ENCODE measurements around the gene CDH7.

CDH7 gene

GRCh38 chr18:65786474-65786873, 35.7 kb downstream of the CDH7 start:
- H3K4me1 ChIP-seq (ENCODE audit: control insufficient read depth, insufficient read depth, low read length) = no peaks in the 10 kb centered on the region
- no peaks in the 10 kb centered on the region for H3K27me3 ChIP-seq (ENCODE audit: control insufficient read depth, insufficient read depth, low read length)
- H3K36me3 ChIP-seq (ENCODE audit: control insufficient read depth, insufficient read depth, low read length) = no peaks in the 10 kb centered on the region
- H3K4me3 ChIP-seq (ENCODE audit: low read depth, low read length) = no peak overlapping the region
- H3K9ac ChIP-seq (ENCODE audit: low read depth, low read length) = no peak overlapping the region
- H3K9me3 ChIP-seq (ENCODE audit: control insufficient read depth, insufficient read depth, low read length) = no peaks in the 10 kb centered on the region

GRCh38 chr18:65788373-65788772, 37.6 kb downstream of the CDH7 start:
- Histone ChIP-seq H3K36me3 (ENCODE audit: control insufficient read depth, insufficient read depth, low read length) (no peaks in the 10 kb centered on the region), H3K4me1 (ENCODE audit: control insufficient read depth, insufficient read depth, low read length) (no peaks in the 10 kb centered on the region), H3K9me3 (ENCODE audit: control insufficient read depth, insufficient read depth, low read length) (no peaks in the 10 kb centered on the region), H3K9ac (ENCODE audit: low read depth, low read length) (no peak overlapping the region), H3K27me3 (ENCODE audit: control insufficient read depth, insufficient read depth, low read length) (no peaks in the 10 kb centered on the region), H3K4me3 (ENCODE audit: low read depth, low read length) (no peak overlapping the region)

GRCh38 chr18:65790604-65791003, 39.8 kb downstream of the CDH7 start:
- H3K4me1 ChIP-seq (ENCODE audit: control insufficient read depth, insufficient read depth, low read length) = no peaks in the 10 kb centered on the region
- H3K9me3 ChIP-seq (ENCODE audit: control insufficient read depth, insufficient read depth, low read length) = no peaks in the 10 kb centered on the region
- no peak overlapping the region for H3K9ac ChIP-seq (ENCODE audit: low read depth, low read length)
- H3K27me3 ChIP-seq (ENCODE audit: control insufficient read depth, insufficient read depth, low read length) = no peaks in the 10 kb centered on the region
- H3K4me3 ChIP-seq (ENCODE audit: low read depth, low read length) = no peak overlapping the region
- H3K36me3 ChIP-seq (ENCODE audit: control insufficient read depth, insufficient read depth, low read length) = no peaks in the 10 kb centered on the region

DNA sequence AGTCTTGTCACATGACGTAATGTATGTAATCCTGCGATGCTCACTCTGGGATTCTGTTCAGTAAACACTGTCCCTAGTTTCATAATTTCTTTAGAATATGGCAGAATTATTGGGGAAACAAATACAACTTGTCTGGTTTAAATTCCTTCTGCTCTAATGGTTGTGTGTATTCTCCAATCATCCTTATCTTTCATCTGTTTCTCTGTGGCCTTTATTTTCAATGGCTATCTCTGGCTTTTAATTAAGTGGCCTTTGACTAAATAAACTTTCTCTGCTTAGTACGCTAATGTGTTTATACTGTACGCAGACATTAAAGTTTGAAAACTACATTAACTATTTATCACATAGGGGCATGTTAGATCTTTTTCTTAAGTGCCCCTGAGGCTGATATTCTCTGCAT, 40.9 kb downstream of the CDH7 start:
- no peaks in the 10 kb centered on the region for H3K27me3 ChIP-seq (ENCODE audit: control insufficient read depth, insufficient read depth, low read length)
- H3K4me3 ChIP-seq (ENCODE audit: low read depth, low read length) = no peak overlapping the region
- no peak overlapping the region for H3K9ac ChIP-seq (ENCODE audit: low read depth, low read length)
- H3K9me3 ChIP-seq (ENCODE audit: control insufficient read depth, insufficient read depth, low read length) = no peaks in the 10 kb centered on the region
- H3K4me1 ChIP-seq (ENCODE audit: control insufficient read depth, insufficient read depth, low read length) = no peaks in the 10 kb centered on the region
- H3K36me3 ChIP-seq (ENCODE audit: control insufficient read depth, insufficient read depth, low read length) = no peaks in the 10 kb centered on the region

DNA sequence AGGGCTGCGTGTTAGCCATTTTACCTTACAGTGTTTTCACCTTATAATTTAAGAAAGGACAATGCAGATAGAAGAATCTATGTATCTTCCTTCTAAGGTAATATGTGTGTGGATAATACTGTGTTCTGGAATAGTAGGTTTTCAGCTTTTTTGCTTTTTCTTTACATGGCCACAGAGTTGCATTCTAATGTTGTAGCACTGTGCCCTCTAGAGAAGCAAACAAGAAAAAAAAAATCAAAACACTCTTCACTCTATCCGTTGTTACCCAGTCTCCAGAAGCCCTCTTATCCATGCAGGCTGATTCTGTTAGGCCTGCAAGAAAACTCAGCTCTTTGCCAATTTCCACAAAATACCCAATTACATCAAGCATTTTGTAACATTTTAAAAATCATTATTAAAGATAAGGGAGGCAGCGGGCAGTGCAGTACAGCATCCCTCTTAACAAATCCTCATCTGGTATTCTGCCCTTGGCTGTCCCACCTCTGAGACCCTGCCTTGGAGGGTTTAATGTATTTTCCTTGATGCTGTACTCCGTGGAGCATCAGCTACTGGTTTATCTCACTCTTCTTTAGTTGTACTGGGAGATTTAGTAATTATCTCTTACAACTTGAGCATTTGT, 41.8 kb downstream of the CDH7 start:
- Histone ChIP-seq H3K4me1 (ENCODE audit: control insufficient read depth, insufficient read depth, low read length) (no peaks in the 10 kb centered on the region), H3K4me3 (ENCODE audit: low read depth, low read length) (no peak overlapping the region), H3K9ac (ENCODE audit: low read depth, low read length) (no peak overlapping the region), H3K27me3 (ENCODE audit: control insufficient read depth, insufficient read depth, low read length) (no peaks in the 10 kb centered on the region), H3K36me3 (ENCODE audit: control insufficient read depth, insufficient read depth, low read length) (no peaks in the 10 kb centered on the region), H3K9me3 (ENCODE audit: control insufficient read depth, insufficient read depth, low read length) (no peaks in the 10 kb centered on the region)

DNA sequence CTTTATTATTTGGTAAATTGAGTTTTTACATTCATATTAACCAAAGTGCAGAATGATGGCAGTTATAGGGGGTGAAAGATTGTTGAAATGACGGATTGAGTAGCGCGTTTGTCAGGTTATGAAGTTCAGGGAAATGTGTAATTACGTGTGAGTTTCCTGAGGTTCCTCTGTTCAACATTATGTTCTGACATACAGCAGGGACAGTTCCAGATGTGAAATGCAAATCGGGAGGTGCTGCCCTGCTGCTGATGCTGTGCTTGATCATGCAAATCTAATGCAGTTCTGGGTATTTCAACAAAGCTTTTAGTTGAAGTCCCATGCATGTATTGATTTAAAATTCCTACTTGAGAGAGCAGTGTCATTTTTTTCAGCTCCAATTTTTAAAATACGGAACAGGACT, 57.9 kb downstream of the CDH7 start:
- Histone ChIP-seq H3K9ac (ENCODE audit: low read depth, low read length) (no peak overlapping the region), H3K4me3 (ENCODE audit: low read depth, low read length) (no peak overlapping the region), H3K36me3 (ENCODE audit: control insufficient read depth, insufficient read depth, low read length) (no peaks in the 10 kb centered on the region), H3K4me1 (ENCODE audit: control insufficient read depth, insufficient read depth, low read length) (no peaks in the 10 kb centered on the region), H3K9me3 (ENCODE audit: control insufficient read depth, insufficient read depth, low read length) (no peaks in the 10 kb centered on the region), H3K27me3 (ENCODE audit: control insufficient read depth, insufficient read depth, low read length) (no peaks in the 10 kb centered on the region)

GRCh38 chr18:65811307-65811706, 60.5 kb downstream of the CDH7 start:
- Histone ChIP-seq H3K9ac (ENCODE audit: low read depth, low read length) (no peak overlapping the region), H3K27me3 (ENCODE audit: control insufficient read depth, insufficient read depth, low read length) (no peaks in the 10 kb centered on the region)

DNA sequence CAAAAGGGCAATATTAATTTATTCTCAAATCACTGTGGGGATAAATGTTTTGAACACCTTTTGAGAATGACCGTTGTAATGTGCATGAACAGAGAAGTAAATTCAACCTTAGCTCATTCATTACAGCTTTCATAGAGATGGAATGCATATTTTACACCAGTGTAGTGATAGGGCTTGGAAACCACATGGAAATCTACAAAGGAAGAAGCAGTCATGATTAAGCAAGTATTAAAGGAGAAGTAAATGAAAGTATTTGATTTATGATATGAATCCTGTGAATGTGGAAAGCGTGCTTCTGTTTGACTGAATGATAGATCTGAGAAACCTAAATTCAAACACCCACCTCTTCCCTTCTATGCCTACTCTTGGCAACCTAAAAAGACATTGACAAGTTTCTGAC, 64.7 kb downstream of the CDH7 start:
- no peak overlapping the region for H3K9ac ChIP-seq (ENCODE audit: low read depth, low read length)

More at GRCh38 chr18:65811307-65811706, 60.5 kb downstream of the CDH7 start:
- no peaks in the 10 kb centered on the region for H3K9me3 ChIP-seq (ENCODE audit: control insufficient read depth, insufficient read depth, low read length)
- no peaks in the 10 kb centered on the region for H3K36me3 ChIP-seq (ENCODE audit: control insufficient read depth, insufficient read depth, low read length)
- H3K4me1 ChIP-seq (ENCODE audit: control insufficient read depth, insufficient read depth, low read length) = no peaks in the 10 kb centered on the region
- H3K4me3 ChIP-seq (ENCODE audit: low read depth, low read length) = no peak overlapping the region

DNA sequence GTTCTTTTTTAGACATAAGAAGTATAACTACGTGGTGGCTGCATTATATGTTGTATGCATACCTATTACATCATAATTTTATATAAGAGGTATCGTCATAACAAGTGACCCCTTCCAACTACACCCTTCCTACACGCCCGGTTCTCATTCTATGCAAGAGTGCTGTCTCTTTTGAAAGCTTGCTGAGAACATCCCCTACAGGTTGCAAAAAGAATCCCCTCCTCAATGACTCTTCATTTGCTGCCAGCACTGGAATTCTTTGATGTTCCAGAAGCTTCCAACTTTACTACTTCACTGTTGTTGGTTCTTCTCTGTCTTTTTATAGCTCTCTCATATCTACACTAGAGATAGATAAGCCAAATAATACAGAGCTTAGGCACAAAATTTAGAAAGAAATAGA, 66.4 kb downstream of the CDH7 start:
- Histone ChIP-seq H3K36me3 (ENCODE audit: control insufficient read depth, insufficient read depth, low read length) (no peaks in the 10 kb centered on the region), H3K9ac (ENCODE audit: low read depth, low read length) (no peak overlapping the region), H3K4me1 (ENCODE audit: control insufficient read depth, insufficient read depth, low read length) (no peaks in the 10 kb centered on the region), H3K4me3 (ENCODE audit: low read depth, low read length) (no peak overlapping the region), H3K27me3 (ENCODE audit: control insufficient read depth, insufficient read depth, low read length) (no peaks in the 10 kb centered on the region), H3K9me3 (ENCODE audit: control insufficient read depth, insufficient read depth, low read length) (no peaks in the 10 kb centered on the region)

More for the DNA sequence above, 64.7 kb downstream of the CDH7 start:
- Histone ChIP-seq H3K4me1 (ENCODE audit: control insufficient read depth, insufficient read depth, low read length) (no peaks in the 10 kb centered on the region), H3K27me3 (ENCODE audit: control insufficient read depth, insufficient read depth, low read length) (no peaks in the 10 kb centered on the region), H3K4me3 (ENCODE audit: low read depth, low read length) (no peak overlapping the region), H3K36me3 (ENCODE audit: control insufficient read depth, insufficient read depth, low read length) (no peaks in the 10 kb centered on the region), H3K9me3 (ENCODE audit: control insufficient read depth, insufficient read depth, low read length) (no peaks in the 10 kb centered on the region)

- no peaks in the 10 kb centered on the region for H3K4me1 ChIP-seq (ENCODE audit: control insufficient read depth, insufficient read depth, low read length)
- H3K9ac ChIP-seq (ENCODE audit: low read depth, low read length) = no peak overlapping the region
- H3K27me3 ChIP-seq (ENCODE audit: control insufficient read depth, insufficient read depth, low read length) = no peaks in the 10 kb centered on the region
- no peaks in the 10 kb centered on the region for H3K36me3 ChIP-seq (ENCODE audit: control insufficient read depth, insufficient read depth, low read length)
- H3K9me3 ChIP-seq (ENCODE audit: control insufficient read depth, insufficient read depth, low read length) = no peaks in the 10 kb centered on the region
- no peak overlapping the region for H3K4me3 ChIP-seq (ENCODE audit: low read depth, low read length)
These were observed 71.1 kb downstream of the CDH7 start for GRCh38 chr18:65821911-65822310.

GRCh38 chr18:65822826-65823225, 72.0 kb downstream of the CDH7 start:
- Histone ChIP-seq H3K36me3 (ENCODE audit: control insufficient read depth, insufficient read depth, low read length) (no peaks in the 10 kb centered on the region), H3K9me3 (ENCODE audit: control insufficient read depth, insufficient read depth, low read length) (no peaks in the 10 kb centered on the region), H3K4me3 (ENCODE audit: low read depth, low read length) (no peak overlapping the region), H3K9ac (ENCODE audit: low read depth, low read length) (no peak overlapping the region), H3K27me3 (ENCODE audit: control insufficient read depth, insufficient read depth, low read length) (no peaks in the 10 kb centered on the region), H3K4me1 (ENCODE audit: control insufficient read depth, insufficient read depth, low read length) (no peaks in the 10 kb centered on the region)

- H3K4me3 ChIP-seq (ENCODE audit: low read depth, low read length) = no peak overlapping the region
- no peaks in the 10 kb centered on the region for H3K27me3 ChIP-seq (ENCODE audit: control insufficient read depth, insufficient read depth, low read length)
- no peaks in the 10 kb centered on the region for H3K4me1 ChIP-seq (ENCODE audit: control insufficient read depth, insufficient read depth, low read length)
- no peaks in the 10 kb centered on the region for H3K9me3 ChIP-seq (ENCODE audit: control insufficient read depth, insufficient read depth, low read length)
- no peak overlapping the region for H3K9ac ChIP-seq (ENCODE audit: low read depth, low read length)
- no peaks in the 10 kb centered on the region for H3K36me3 ChIP-seq (ENCODE audit: control insufficient read depth, insufficient read depth, low read length)
These were observed 76.6 kb downstream of the CDH7 start for GRCh38 chr18:65827444-65827843.
